GM12878 (cell line): ENCODE data around the gene STK11. TPM values are rescaled to one million over a fixed set of nuclear protein-coding genes. Genes with fewer than 3 reads are reported as not detected.
A peak's percentile ranks its signal among the peaks of the same experiment; 100 is the strongest.

Experiments
- ATAC-seq: fragments of 200-7000 bp; cut with Tn5 transposase; 3 replicates; pipeline ENCODE4 v1.9.1; 2020; ENCODE audit warnings: mild to moderate bottlenecking, moderate library complexity
- BruUV-seq: library from RNA; stranded (reverse); fragments of 400-500 nt; replicated peaks from 2 replicates; lab custom pipeline; 2021; lab: Mats Ljungman, UMichigan
- CTCF ChIA-PET: fragments of 300-600 bp; sonication (Branson Sonifier 250); formaldehyde crosslinking; extraction: SDS; loops from one replicate; lab custom pipeline; 2021; ENCODE audit warnings: inconsistent platforms; lab: Yijun Ruan, JAX
- POLR2A ChIA-PET: fragments of 350-600 bp; formaldehyde crosslinking; extraction: SDS; loops from one replicate; lab custom pipeline; 2021; ENCODE audit warnings: inconsistent platforms; lab: Charles Lee
- RAD21 ChIA-PET: fragments of 300-600 bp; sonication (Branson Sonifier 250); formaldehyde crosslinking; loops from one replicate; lab custom pipeline; 2023; ENCODE audit warnings: antibody characterized with exemption; ENCODE audit not compliant: unreplicated experiment; lab: Charles Lee
- SMC1A ChIA-PET: fragments of 300-600 bp; sonication (Branson Sonifier 250); formaldehyde crosslinking; loops from one replicate; lab custom pipeline; 2023; ENCODE audit not compliant: unreplicated experiment, uncharacterized antibody; lab: Charles Lee
- DNase-seq: peaks from one replicate; pipeline ENCODE4 v3.0.0-alpha.2; 2011; ENCODE audit warnings: low read depth, low spot score
- FAIRE-seq: peaks from 3 replicates; lab custom pipeline; 2011; peaks lifted over from hg19 to GRCh38; lab: Jason Lieb, UNC
- H2AFZ ChIP-seq: 2 replicates; pipeline ENCODE4 v1.6.0; 2011; ENCODE audit warnings: low read depth, low read length, control low read depth; ENCODE audit not compliant: control insufficient read depth
- H3K27ac ChIP-seq: 2 replicates; pipeline ENCODE4 v1.5.1; 2011; ENCODE audit warnings: control low read depth; ENCODE audit not compliant: control insufficient read depth, insufficient read depth
- H3K27me3 ChIP-seq, 2 experiments: replicated peaks in 1 of 2; 2 replicates each; pipeline versions ENCODE4 v1.6.0 to v1.6.1; 2011; ENCODE audit warnings: low read length in 1 of 2; ENCODE audit not compliant: control insufficient read depth in 2 of 2, insufficient read depth in 2 of 2
- H3K36me3 ChIP-seq, 2 experiments: 2 replicates each; pipeline ENCODE4 v1.5.1; 2011; ENCODE audit warnings: low read length in 1 of 2; ENCODE audit not compliant: control insufficient read depth in 2 of 2, insufficient read depth in 2 of 2
- H3K4me1 ChIP-seq: 2 replicates; pipeline ENCODE4 v1.6.1; 2011; ENCODE audit warnings: mild to moderate bottlenecking, low read length, moderate library complexity, mixed read lengths; ENCODE audit not compliant: control insufficient read depth, insufficient read depth
- H3K4me2 ChIP-seq: 2 replicates; pipeline ENCODE4 v1.6.0; 2011; ENCODE audit warnings: control low read depth; ENCODE audit not compliant: control insufficient read depth, insufficient read depth
- H3K4me3 ChIP-seq: fragments of 200-600 bp; sonication (generic); 2 replicates; pipeline ENCODE4 v1.5.1; 2016
- H3K79me2 ChIP-seq: 2 replicates; pipeline ENCODE4 v1.6.0; 2011; ENCODE audit warnings: low read length; ENCODE audit not compliant: control insufficient read depth, insufficient read depth
- H3K9ac ChIP-seq: 2 replicates; pipeline ENCODE4 v1.8.0; 2011; ENCODE audit warnings: low read length, control low read depth, mixed read lengths; ENCODE audit not compliant: control insufficient read depth, insufficient read depth
- H3K9me3 ChIP-seq: replicated peaks from 3 replicates; pipeline ENCODE4 v1.5.1; 2011; ENCODE audit warnings: mild to moderate bottlenecking, low read length; ENCODE audit not compliant: control insufficient read depth, insufficient read depth
- H4K20me1 ChIP-seq: 2 replicates; pipeline ENCODE4 v1.6.0; 2011; ENCODE audit not compliant: control insufficient read depth, insufficient read depth
- MLLT1 ChIP-seq: fragments of 450-650 bp; IDR thresholded peaks from 2 replicates; pipeline ENCODE4 v1.6.1; 2016; ENCODE audit warnings: mild to moderate bottlenecking
- PML ChIP-seq: IDR thresholded peaks from 2 replicates; pipeline ENCODE4 v1.6.1; 2012; ENCODE audit warnings: low read length, inconsistent platforms
- POLR2AphosphoS2 ChIP-seq: IDR thresholded peaks from 2 replicates; pipeline ENCODE4 v1.6.1; 2011; ENCODE audit warnings: low read depth, mild to moderate bottlenecking, low read length, improper control_type of control experiment, moderate library complexity
- WGBS: methylation state at CpG from one replicate; pipeline ENCODE4 v1.1.6; 2016; ENCODE audit warnings: low lambda C conversion rate; ENCODE audit not compliant: insufficient replicate concordance, insufficient coverage; ENCODE audit errors: missing lambda C conversion rate; 5-methylcytosine and 5-hydroxymethylcytosine counted together
- in situ Hi-C: fragments of 300-500 bp; cut with MboI; formaldehyde crosslinking; loops from 9 replicates; pipeline ENCODE4 v1.14.3; 2018; ENCODE audit warnings: mixed read lengths
- intact Hi-C: fragments of 100-400 bp; cut with micrococcal nuclease; formaldehyde crosslinking; loops from one replicate; pipeline ENCODE4 v1.14.2; 2022; ENCODE audit not compliant: unreplicated experiment
- polyA plus RNA-seq, 11 experiments: library from polyadenylated mRNA; depleted of rRNA in 4 of 11; unstranded in 6 of 11; stranded (reverse) in 5 of 11; fragments of >200 nt; fragmentation: Nextera tagmentation in 4 of 11; fragmentation: Illumina TruSeq in 1 of 11; extraction: Ambion mirVana in 4 of 11; extraction: Trizol in 1 of 11; gene quantifications; 1 replicate in 1 of 11; 2 replicates in 10 of 11; pipeline versions ENCODE4 v1.2.1 to v1.2.3, GENCODE V29; 2011 to 2016; ENCODE audit warnings: inconsistent platforms in 2 of 11, missing spikeins in 2 of 11, low read depth in 1 of 11
- total RNA-seq, 4 experiments: library from RNA; depleted of rRNA in 3 of 4; stranded (reverse); fragments of >200 nt in 3 of 4; fragmentation: Illumina TruSeq in 1 of 4; extraction: Trizol in 1 of 4; gene quantifications; 2 replicates each; pipeline versions ENCODE4 v1.2.1 to v1.2.3, GENCODE V29; 2013 to 2021
- TF ChIP-seq, protein P1 (sequence below): IDR thresholded peaks from 2 replicates; pipeline ENCODE4 v1.6.1; 2012; ENCODE audit warnings: low read length, inconsistent platforms

STK11 gene
- total and polyA plus RNA-seq, 10 of the 15 experiments (the other 5 are each of a cell fraction or from before 2014, with no cell fraction given): 0.33 to 71.0 (median 23.8) TPM

GRCh38 chr19:1272423-1273262 is 67.1 kb downstream of the STK11 start:
- WGBS: 83% methylated on average over 33 of the region's 33 CpGs
- no TSS peak for BruUV-seq
- peaks cover 33% of the 10 kb centered on the region for H3K4me1 ChIP-seq
- H4K20me1 ChIP-seq: no peaks in the 10 kb centered on the region; the same call in 1 of the 2 replicates
- no peak overlapping the region for H2AFZ ChIP-seq
- DNase-seq (no peak), ATAC-seq (no peak), FAIRE-seq (no peak)
- H3K9me3 ChIP-seq: no peaks in the 10 kb centered on the region
- SMC1A ChIA-PET: no interaction called here
- peak overlapping the region; percentile 17 for H3K4me2 ChIP-seq
- TF ChIP-seq PML (peak; percentile 26; the same call in 1 of the 2 replicates), MLLT1 (peak; percentile 56; the same call in 1 of the 2 replicates), POLR2AphosphoS2 (peak; percentile 35; the same call in 1 of the 2 replicates)
- TF ChIP-seq, protein P1, sequence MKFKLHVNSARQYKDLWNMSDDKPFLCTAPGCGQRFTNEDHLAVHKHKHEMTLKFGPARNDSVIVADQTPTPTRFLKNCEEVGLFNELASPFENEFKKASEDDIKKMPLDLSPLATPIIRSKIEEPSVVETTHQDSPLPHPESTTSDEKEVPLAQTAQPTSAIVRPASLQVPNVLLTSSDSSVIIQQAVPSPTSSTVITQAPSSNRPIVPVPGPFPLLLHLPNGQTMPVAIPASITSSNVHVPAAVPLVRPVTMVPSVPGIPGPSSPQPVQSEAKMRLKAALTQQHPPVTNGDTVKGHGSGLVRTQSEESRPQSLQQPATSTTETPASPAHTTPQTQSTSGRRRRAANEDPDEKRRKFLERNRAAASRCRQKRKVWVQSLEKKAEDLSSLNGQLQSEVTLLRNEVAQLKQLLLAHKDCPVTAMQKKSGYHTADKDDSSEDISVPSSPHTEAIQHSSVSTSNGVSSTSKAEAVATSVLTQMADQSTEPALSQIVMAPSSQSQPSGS: no peak
- H3K36me3 ChIP-seq: peaks cover 34 to 38% of the 10 kb centered on the region in 2 experiments
- no peak overlapping the region for H3K27ac ChIP-seq
- CTCF ChIA-PET: interaction anchor here (1.0 to 4.0 kb wide), 2 partner anchors 28 to 55 kb away, joined by 6 to 32 read pairs; no protein-coding TSS in a partner anchor
- no peaks in the 10 kb centered on the region for H3K27me3 ChIP-seq
- no peak overlapping the region for H3K9ac ChIP-seq
- H3K4me3 ChIP-seq: no peak overlapping the region
- intact Hi-C loops: no loop called here
- RAD21 ChIA-PET: interaction anchor here (1.2 to 3.9 kb wide), 2 partner anchors 28 kb away, joined by 3 to 29 read pairs; no protein-coding TSS in a partner anchor
- H3K79me2 ChIP-seq: peaks cover 70% of the 10 kb centered on the region
- in situ Hi-C loops: no loop called here
- POLR2A ChIA-PET: interaction anchor here (1.0 to 1.7 kb wide), 4 partner anchors 14 to 29 kb away, joined by 3 to 8 read pairs (median 4); no protein-coding TSS in a partner anchor
